Suppressor macrophage treated with lipopolysaccharide for 4 hours (primary cell): Measurements from ENCODE around the gene NRTN.

ENCODE experiments used
- DNase-seq: peaks from one replicate; pipeline ENCODE4 v3.0.0-alpha.2; 2020

Gene NRTN

DNA sequence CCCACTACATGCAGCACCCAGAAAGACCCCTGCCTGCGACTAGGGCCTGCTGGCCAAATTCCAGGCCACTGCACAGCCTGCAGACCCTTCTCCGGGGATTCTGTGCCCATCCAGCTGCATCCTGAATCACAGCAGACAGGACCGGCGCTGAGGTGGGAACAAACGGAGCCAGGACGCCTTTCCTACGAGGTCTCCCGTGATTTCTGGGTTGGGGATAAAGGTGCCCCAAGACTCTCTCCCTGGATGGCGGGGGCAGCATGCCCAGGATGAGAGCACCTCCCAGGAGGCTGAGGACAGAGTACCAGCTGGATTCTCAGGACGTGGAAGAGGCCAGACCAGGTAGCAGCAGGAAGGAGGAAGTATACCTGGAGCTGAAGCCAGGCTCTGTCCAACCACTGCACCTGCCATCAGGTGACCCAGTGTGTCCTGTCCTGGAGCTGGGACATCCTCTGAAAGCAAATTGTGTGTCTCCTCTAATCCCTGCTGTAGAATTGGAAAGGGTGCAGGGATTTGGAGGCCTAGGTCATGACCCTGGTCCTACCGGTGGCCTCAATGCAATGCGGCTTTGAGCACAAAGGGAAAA, 68.8 kb downstream of the NRTN start:
- no peak for DNase-seq

DNA sequence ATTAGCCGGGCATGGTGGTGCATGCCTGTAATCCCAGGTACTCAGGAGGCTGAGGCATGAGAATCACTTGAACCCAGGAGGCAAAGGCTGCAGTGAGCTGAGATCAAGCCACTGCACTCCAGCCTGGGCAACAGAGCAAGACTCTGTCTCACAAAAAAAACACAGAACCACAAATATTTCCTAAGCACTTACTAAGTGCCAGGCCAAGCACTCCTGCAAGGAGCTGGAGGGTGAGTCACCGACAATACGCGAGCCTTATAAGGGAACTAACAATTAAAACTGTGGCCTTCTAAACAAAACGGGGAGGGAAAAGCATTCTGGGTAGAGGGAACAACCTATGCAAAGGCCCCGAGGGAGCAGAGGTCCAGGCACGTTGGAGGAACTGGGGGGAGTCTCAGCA, 69.6 kb downstream of the NRTN start:
- peak; percentile 30 for DNase-seq

DNA sequence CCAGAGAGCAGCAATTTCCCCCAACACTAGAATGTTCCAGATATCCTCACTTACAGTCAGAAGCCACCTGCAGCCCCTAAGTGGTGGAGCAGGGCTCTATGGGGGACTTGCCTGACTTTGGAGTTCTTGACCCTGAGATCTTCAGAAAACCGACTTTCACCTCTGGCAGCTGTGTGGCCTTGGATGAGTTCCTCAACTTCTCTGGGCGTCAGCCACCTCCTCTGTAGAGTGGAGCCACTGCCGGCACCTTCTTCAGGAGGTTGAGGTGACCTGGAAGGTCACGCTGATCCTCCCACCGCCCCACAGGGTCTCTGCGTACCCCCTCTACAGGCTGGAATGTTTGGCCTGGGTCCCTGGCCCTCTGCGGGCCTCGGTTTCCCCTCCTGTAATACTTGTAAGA, 72.6 kb downstream of the NRTN start:
- no peak for DNase-seq

DNA sequence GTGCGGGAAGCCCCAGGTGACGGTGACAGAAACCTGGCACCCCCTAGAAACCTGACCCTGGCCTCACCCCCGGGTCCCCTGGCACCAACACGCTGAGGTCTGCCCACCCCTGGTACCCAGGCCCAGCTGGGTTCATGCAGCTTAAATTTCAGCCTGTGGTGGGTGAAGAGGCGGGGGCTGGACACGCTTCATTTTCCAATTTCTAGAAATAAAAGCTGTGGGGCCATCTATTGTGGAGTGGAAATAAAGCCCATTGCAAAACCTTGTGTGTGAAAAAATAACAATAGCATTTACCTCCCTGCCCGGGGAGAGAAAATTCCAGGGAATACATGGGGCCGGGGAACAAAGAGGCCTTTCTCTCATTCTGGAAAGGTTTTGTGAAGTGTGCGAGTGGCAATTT, 73.0 kb downstream of the NRTN start:
- no peak for DNase-seq
